Neuron (in vitro differentiated cells): Measurements from ENCODE around the gene CMSS1.

Experiments used
- H2AFZ ChIP-seq: one replicate; pipeline ENCODE4 v1.6.1; 2013; ENCODE audit warnings: low read depth, mild to moderate bottlenecking, inconsistent platforms, low read length, moderate library complexity
- H3K27me3 ChIP-seq: one replicate; pipeline ENCODE4 v1.6.1; 2013; ENCODE audit warnings: low read length; ENCODE audit not compliant: insufficient read depth
- H3K36me3 ChIP-seq: one replicate; pipeline ENCODE4 v1.6.1; 2013; ENCODE audit warnings: low read length; ENCODE audit not compliant: insufficient read depth
- H3K4me1 ChIP-seq: one replicate; pipeline ENCODE4 v1.6.1; 2013; ENCODE audit warnings: low read length; ENCODE audit not compliant: insufficient read depth
- H3K4me3 ChIP-seq: 2 replicates; pipeline ENCODE4 v1.5.1; 2013; ENCODE audit warnings: mild to moderate bottlenecking, low read length, moderate library complexity
- H3K9me3 ChIP-seq: one replicate; pipeline ENCODE4 v1.6.1; 2013; ENCODE audit warnings: low read length

The CMSS1 gene

DNA sequence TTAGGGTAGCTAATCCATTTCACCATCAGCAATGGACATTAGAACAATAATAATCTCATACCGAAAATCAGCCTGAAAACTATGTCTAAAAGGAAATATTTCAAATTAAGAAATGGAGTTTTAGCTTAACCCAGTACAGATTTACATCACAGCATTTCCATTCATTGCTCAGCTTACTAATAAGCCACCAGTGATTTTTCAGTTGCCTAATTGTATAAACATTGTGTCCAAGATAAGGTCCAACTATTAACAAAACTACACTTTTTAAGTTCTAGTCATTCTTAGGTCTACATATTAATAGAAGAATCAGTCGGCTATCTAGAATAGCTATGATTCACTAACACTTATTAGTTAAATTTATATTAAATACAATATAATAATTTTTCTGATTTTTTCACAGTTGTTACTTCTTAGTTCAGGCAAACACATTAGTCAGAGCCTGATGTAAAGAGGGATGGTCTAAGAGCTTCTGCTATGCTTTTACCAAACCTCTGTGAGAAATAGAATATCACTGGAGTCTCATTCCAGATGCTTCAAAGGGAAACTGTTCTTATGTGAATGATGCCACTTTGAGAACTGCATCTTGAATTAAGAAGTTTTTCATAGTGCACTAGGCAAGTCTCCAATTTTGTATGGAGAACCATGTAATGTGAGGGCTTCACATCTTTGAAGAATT lies 74.1 kb downstream of the CMSS1 start:
- Histone ChIP-seq H2AFZ (no peak overlapping the region), H3K9me3 (no peaks in the 10 kb centered on the region), H3K4me1 (peaks cover 11% of the 10 kb centered on the region), H3K27me3 (no peaks in the 10 kb centered on the region), H3K4me3 (no peak overlapping the region), H3K36me3 (no peaks in the 10 kb centered on the region)

DNA sequence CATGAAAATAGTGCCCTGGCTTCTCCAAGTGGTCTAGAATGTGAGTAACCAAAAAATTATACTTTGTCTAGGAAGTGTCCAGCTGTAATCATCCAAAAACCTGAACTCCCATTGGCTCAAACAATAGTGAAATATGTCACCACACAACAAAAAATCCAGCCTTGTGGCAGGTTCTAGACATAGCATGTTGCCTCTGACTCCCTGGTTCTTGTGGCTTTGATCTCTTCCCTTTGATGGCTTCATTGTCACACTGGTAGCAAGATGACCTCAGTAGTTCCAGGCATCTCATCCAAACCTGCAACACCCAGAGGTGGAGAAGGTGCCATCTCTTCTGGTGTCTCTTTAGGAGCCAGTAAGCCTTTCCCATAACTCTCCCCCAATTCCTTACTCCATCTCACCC lies 74.7 kb downstream of the CMSS1 start:
- Histone ChIP-seq H3K36me3 (no peaks in the 10 kb centered on the region), H3K4me3 (no peak overlapping the region), H3K27me3 (no peaks in the 10 kb centered on the region), H2AFZ (no peak overlapping the region), H3K4me1 (peaks cover 15% of the 10 kb centered on the region), H3K9me3 (no peaks in the 10 kb centered on the region)

DNA sequence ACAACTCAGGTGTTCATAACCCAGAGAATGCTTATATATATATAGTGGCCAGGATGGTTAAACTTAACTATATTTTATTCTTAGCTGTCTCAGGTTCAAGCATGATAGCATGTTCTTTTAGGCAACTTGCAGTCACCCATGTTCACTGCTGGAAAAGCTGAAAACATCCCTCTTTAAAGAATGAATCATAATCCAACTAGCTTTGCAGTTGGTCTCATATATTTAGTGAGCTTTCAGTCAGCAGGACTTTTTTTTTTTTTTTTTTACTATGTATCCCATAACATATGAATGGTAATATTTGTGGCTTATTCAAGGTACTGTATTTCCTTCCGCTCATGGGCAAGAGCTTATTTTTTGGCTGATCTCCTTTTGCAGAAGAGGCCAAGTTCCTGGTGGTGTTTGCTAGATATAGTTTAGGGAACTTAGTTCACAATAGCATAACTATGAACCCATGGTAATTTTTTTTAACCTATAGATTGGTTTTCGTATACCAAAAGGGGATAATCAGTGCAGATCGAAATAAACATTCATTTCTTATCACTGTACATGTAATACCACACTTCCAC lies 77.6 kb downstream of the CMSS1 start:
- H3K9me3 ChIP-seq, result no peaks in the 10 kb centered on the region
- no peak overlapping the region for H3K4me3 ChIP-seq
- H3K27me3 ChIP-seq, result no peaks in the 10 kb centered on the region
- H3K36me3 ChIP-seq, result no peaks in the 10 kb centered on the region
- no peak overlapping the region for H2AFZ ChIP-seq
- H3K4me1 ChIP-seq, result peaks cover 15% of the 10 kb centered on the region

DNA sequence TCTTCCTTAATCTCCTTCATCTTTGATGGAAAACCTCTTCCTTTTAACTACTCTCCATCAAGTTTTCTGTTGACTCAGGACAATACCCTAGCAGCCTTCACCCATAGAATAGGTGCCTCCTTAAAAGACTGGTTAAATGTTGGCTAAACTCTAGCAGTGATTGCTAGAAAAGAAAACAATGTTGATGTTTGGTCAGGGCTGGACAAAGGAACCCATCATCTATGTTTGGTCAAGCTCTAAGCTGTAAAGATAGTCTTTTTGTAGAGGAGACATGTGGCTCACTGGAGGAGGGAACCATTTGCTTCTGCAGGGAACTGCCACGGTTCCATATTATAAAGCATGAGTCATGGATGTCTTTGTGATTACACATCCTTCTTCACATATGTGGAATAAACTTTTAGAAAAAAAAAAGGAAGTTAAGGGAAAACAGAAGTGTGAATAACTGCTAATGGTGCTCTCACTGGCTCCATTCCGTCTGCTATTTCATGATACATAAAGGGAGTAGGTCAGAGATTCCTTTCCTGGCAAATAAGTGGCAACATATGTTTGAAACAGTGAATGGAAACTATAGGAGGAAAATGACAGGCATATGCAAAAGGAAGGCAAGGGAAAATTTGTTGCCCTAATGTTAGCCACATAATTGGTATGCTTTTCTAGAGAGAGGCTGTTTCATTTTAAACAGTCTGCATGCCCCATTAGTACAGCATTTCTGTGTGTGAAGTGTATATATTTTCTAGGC lies 78.2 kb downstream of the CMSS1 start:
- no peaks in the 10 kb centered on the region for H3K27me3 ChIP-seq
- H3K4me3 ChIP-seq, result no peak overlapping the region
- no peak overlapping the region for H2AFZ ChIP-seq
- no peaks in the 10 kb centered on the region for H3K36me3 ChIP-seq
- peaks cover 15% of the 10 kb centered on the region for H3K4me1 ChIP-seq
- H3K9me3 ChIP-seq, result no peaks in the 10 kb centered on the region

DNA sequence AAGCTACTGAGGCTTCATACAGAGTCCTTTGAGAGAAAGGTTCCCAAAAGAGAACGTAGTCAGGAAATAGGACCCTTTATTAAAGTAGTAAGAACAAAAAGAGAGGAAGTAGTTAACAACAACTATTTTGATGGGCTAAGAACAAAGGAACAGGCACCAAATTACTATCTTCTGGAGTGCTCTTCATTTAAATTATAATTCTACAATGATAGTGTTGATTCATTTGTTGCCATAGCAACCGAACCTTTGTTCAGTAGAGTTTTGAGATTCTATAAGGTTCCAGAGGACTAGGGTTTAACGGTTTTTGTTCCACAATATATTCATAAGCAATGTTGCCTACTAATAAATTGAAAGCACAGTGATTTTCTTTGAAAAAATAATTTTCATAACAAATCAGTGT lies 78.8 kb downstream of the CMSS1 start:
- Histone ChIP-seq H3K4me1 (peaks cover 19% of the 10 kb centered on the region), H2AFZ (no peak overlapping the region), H3K27me3 (no peaks in the 10 kb centered on the region), H3K4me3 (no peak overlapping the region), H3K36me3 (no peaks in the 10 kb centered on the region), H3K9me3 (no peaks in the 10 kb centered on the region)

DNA sequence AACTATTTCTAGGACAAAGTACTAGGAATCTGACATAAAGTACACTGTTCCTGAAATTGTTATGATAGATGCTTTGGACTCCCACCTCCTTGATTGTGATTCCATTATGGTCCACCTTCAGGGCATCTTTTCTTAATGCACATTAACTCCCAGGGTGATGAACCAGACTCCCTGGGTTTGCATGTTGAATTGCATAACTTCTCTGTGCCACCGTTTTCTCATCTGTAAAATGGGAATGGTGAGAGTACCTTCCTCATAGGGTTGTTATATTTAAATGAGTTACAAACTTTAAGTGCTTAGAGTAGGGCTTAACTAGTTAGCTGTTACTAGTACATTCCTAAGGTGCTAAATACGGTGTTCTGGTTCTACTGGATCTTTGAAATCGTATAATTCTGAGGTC lies 81.9 kb downstream of the CMSS1 start:
- no peaks in the 10 kb centered on the region for H3K9me3 ChIP-seq
- peaks cover 31% of the 10 kb centered on the region for H3K4me1 ChIP-seq
- H3K4me3 ChIP-seq, result no peak overlapping the region
- no peak overlapping the region for H2AFZ ChIP-seq
- H3K36me3 ChIP-seq, result no peaks in the 10 kb centered on the region
- no peaks in the 10 kb centered on the region for H3K27me3 ChIP-seq

DNA sequence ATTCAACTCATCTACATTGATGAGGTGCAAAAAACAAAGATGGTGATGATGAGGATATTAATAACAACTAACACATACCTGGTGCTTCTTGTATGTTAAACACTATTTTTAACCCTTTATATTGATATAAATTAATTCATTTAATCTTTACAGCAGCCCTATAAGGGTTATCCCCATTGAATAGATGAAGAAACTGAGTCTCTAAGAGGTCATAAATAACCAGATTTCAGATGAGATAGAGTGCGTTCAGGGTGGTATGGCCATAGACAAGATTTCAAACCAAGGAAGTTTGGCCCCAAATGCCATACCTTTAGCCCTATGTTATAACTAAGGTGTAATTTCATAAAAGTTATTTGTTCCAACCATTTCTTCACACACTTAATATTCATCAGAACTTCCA lies 82.6 kb downstream of the CMSS1 start:
- H3K36me3 ChIP-seq, result no peaks in the 10 kb centered on the region
- peaks cover 31% of the 10 kb centered on the region for H3K4me1 ChIP-seq
- H3K27me3 ChIP-seq, result no peaks in the 10 kb centered on the region
- no peak overlapping the region for H3K4me3 ChIP-seq
- H2AFZ ChIP-seq, result no peak overlapping the region
- H3K9me3 ChIP-seq, result no peaks in the 10 kb centered on the region

DNA sequence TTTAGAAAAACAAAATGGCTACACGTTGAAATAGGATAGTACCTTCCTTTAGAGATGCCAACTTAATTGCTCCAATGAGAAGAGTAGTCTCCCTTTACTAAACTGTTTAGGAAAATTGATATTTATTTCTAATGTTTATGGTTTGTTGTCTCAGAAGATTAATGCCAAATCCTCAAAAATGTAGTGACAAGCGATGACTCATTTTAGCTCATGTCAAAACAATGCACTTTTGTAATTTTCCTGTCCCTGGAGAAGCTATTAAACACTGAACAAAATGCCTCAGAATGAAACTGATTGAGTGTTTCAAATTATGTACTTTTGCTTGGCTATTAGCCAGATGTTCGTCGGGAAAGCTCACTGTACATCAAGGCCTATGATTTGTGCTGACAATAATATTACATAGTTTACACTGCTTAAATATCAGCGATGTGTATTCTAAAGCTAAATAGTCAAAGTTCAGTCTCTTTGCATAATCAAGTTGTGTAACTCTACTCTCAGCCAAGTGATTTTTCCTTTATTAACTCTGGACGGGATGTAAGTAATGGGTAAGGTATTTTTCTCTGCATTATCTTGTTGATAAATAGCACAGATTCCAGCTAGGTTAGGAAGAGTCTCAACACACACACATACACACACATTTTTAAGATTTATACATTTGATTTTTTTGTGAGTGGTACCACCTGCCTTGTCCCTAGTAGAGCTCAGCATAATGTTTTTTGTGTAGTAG lies 83.7 kb downstream of the CMSS1 start:
- Histone ChIP-seq H3K36me3 (no peaks in the 10 kb centered on the region), H2AFZ (no peak overlapping the region), H3K27me3 (no peaks in the 10 kb centered on the region), H3K9me3 (no peaks in the 10 kb centered on the region), H3K4me3 (no peak overlapping the region), H3K4me1 (peaks cover 24% of the 10 kb centered on the region)

DNA sequence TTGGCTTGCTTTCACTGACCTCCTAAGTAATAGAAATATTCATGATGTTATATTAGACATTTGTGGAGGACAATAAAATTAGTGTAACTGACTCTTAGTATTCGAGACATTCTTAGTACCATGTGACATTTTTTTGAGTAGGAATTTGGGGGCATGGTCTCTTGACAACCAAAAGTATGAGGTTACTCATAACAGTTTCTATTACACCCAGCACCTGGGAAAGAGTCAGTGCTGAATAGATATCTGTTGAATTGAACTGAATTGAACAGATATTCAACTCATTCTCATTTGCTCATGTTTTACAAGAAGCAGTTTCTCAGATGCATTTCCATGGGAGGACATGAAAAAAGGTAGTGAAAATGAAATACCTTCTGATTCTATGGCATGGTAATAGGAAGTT lies 84.4 kb downstream of the CMSS1 start:
- H3K27me3 ChIP-seq, result no peaks in the 10 kb centered on the region
- no peak overlapping the region for H3K4me3 ChIP-seq
- H3K9me3 ChIP-seq, result no peaks in the 10 kb centered on the region
- H2AFZ ChIP-seq, result no peak overlapping the region
- no peaks in the 10 kb centered on the region for H3K36me3 ChIP-seq
- peaks cover 16% of the 10 kb centered on the region for H3K4me1 ChIP-seq

DNA sequence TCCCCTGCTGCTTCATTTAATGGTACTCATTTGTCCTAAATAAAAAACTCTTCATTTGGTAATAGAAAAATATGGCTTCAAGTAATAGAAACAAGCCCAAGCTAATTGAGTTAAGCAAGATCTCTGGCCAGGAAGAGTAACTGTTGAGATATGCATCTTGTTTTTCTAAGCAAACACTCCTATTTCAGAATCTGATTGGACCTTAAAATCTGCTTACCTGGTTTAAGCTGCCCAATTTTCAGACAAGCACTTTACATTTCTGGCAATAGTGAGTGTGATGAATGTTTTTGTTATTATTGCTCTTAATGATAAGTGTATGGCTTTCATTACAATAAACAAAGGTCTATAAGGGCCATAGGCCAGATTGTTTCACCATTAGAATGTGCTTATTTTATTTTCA lies 86.2 kb downstream of the CMSS1 start:
- peaks cover 16% of the 10 kb centered on the region for H3K4me1 ChIP-seq
- H3K27me3 ChIP-seq, result no peaks in the 10 kb centered on the region
- no peaks in the 10 kb centered on the region for H3K9me3 ChIP-seq
- H2AFZ ChIP-seq, result no peak overlapping the region
- H3K4me3 ChIP-seq, result no peak overlapping the region
- H3K36me3 ChIP-seq, result no peaks in the 10 kb centered on the region

DNA sequence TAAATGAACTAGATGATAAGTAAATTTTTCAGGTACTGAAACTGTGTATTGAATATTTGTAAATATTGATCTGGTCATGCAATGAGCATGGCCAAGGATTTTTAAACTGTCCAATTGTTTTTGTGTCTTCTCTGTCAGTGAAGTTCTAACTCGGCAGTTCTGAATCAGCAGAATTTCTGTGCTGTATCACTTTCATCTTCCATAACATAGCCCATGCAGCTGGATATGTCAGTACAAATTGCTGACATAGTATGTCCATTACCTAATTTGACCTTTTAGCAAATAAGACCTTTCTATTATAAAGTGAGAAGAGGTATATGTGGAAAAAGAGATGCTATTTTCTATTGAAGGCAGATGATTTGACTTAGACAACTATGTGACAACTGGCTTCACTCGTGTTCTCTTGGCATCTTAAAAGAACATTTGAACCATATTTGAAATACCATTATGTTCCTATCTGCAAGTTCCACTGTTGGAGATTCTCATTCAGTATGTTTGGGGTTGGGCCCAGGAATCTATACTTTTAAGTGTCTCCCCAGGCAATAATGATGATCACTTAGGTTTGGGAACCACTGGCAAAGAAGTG lies 90.4 kb downstream of the CMSS1 start:
- no peaks in the 10 kb centered on the region for H3K36me3 ChIP-seq
- no peak overlapping the region for H2AFZ ChIP-seq
- no peak overlapping the region for H3K4me3 ChIP-seq
- no peaks in the 10 kb centered on the region for H3K9me3 ChIP-seq
- H3K27me3 ChIP-seq, result no peaks in the 10 kb centered on the region
- H3K4me1 ChIP-seq, result no peaks in the 10 kb centered on the region

DNA sequence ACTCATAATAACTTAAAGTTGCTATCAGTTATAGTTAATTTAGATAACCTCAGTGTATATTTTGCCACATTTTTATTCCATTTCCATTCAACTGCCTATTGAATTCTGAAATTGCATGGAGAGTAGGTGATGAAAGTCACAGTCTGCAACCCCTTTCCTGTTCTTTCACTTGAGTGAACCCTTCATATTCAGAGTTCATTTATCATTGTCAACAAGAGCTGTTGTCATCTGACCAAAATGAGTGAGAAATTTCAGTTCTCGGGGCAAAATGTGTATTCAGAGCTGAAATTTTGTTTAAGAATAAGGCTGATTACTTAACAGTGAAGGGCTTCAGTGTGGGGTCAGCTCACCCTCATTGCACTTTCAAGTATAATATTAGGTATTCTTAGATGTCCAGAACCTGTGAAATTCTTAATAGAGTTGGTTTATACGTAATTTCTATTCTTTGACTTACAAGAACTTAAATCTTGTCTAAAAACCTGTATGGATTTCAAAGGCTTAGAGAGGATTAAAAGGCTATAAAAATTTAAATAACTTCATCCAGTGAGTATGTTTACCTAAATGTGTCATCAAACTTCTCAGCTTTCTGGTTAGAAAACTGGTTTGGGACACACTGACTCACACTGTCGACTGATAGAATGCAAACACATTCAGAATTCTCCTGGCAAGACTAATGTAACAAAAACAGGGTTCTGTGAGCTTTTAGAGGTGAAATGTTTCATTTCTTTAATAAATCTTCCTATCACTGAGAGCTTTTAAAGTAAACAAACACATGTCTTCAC lies 92.2 kb downstream of the CMSS1 start:
- Histone ChIP-seq H3K27me3 (no peaks in the 10 kb centered on the region), H3K4me1 (no peaks in the 10 kb centered on the region), H3K4me3 (no peak overlapping the region), H2AFZ (no peak overlapping the region), H3K36me3 (no peaks in the 10 kb centered on the region), H3K9me3 (no peaks in the 10 kb centered on the region)
